Testis (tissue), 2 donors: Measurements from ENCODE around the gene FBXW7.

Experiments used
- POLR2A ChIP-seq: fragments of 450-650 bp; IDR thresholded peaks from one replicate; pipeline ENCODE4 v1.6.1; 2017; ENCODE audit warnings: antibody characterized with exemption, mild to moderate bottlenecking, moderate library complexity
- TF ChIP-seq, protein P1 (sequence below), 3 experiments: fragments of 450-650 bp in 2 of 3; fragments of 200-600 bp in 1 of 3; sonication (generic) in 1 of 3; IDR thresholded peaks; one replicate each; pipeline ENCODE4 v1.5.1; 2016 to 2019; ENCODE audit warnings: antibody characterized with exemption in 3 of 3, mild to moderate bottlenecking in 2 of 3, moderate library complexity in 1 of 3

DNA sequence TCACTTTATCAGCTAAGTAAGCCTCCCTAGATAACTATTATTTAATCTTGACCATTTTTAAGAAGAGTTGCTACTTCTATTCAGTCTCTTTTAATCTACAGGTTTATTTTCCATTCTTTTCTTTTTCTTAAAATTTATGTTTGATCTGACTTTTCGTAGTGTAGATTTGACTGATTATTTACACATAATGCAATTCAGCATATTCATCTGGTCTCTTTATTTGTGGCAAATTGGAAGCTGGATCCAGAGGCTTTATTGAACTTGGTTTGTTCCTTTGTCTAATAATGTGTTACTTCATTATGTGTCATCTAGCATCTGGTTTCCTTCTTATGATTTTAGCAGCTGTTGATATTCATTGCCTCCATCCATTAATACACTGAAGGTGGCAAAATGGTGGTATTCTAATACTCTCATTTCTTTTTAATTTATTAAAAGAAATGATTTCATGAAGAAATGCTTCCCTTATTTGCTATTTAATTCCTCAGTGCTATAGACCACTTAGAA lies 113.0 kb downstream of the FBXW7 start:
- TF ChIP-seq, protein P1, sequence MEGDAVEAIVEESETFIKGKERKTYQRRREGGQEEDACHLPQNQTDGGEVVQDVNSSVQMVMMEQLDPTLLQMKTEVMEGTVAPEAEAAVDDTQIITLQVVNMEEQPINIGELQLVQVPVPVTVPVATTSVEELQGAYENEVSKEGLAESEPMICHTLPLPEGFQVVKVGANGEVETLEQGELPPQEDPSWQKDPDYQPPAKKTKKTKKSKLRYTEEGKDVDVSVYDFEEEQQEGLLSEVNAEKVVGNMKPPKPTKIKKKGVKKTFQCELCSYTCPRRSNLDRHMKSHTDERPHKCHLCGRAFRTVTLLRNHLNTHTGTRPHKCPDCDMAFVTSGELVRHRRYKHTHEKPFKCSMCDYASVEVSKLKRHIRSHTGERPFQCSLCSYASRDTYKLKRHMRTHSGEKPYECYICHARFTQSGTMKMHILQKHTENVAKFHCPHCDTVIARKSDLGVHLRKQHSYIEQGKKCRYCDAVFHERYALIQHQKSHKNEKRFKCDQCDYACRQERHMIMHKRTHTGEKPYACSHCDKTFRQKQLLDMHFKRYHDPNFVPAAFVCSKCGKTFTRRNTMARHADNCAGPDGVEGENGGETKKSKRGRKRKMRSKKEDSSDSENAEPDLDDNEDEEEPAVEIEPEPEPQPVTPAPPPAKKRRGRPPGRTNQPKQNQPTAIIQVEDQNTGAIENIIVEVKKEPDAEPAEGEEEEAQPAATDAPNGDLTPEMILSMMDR (IDR thresholded peaks at IDR 0.05): no peak
- TF ChIP-seq POLR2A: no peak
